RCC 7860 (cell line): ENCODE measurements around the gene FRMPD2.
"Not testable (repeated sequence)": the region's sequence is repeated elsewhere in the genome, so short reads cannot be mapped to it uniquely, and the experiment has no call there.

Experiments
- DNase-seq: peaks from one replicate; pipeline ENCODE4 v3.0.0-alpha.2; 2015; ENCODE audit warnings: low spot score
- FAIRE-seq: peaks from 2 replicates; lab custom pipeline; 2012; peaks lifted over from hg19 to GRCh38; lab: Jason Lieb, UNC

Gene FRMPD2

DNA sequence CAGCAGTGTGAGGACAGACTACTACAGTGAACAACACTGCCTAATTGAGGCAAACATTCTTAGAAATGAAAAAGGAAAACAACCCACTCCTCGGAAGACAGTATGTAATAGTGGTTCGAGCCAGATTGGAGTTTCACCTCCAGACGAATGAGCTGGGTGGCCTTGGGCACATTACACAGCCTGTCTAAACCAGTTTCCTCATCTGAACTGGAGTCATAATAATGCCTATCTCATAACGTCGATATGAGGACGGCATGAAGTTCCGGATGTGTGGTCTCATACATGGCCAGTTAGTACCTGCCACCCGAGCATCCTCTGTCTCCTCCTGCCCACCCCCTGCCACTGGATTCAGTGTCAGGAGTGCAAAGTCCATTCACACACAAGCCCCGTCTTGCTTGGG, 15.8 kb upstream of the FRMPD2 start:
- FAIRE-seq (no peak), DNase-seq (no peak)

DNA sequence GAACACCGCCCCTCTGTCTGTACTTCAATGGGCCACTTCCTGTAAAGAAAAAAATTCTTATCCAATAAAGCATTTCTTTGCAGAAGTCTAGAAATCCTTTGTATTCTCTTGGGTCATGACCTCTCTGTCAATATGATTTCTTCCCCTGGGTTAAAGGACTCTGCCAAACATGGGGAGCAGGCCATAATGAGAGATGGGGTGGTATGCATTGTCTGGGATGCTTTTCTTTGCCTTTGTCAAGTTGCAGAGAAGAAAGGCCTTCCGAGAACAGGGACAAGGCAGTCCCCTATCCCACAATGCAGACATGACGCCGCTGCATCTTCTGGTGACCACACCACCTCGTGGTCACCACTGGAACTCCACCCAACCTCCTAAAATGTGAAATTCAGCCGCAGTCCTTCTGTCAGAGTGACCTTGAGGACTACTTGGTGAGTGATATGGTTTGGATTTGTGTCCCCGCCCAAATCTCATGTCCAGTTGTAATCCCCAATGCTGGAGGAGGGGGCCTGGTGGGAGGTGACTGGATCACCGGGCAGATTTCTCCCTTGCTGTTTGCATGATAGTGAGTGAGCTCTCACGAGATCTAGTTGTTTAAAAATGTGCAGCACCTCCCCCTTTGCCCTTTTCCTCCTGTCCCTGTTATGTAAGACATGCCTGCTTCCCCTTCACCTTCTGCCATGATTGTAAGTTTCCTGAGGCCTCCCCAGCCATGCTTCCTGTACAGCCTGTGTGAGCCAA, 15.2 kb upstream of the FRMPD2 start:
- peak; percentile 24 for DNase-seq
- no peak for FAIRE-seq

DNA sequence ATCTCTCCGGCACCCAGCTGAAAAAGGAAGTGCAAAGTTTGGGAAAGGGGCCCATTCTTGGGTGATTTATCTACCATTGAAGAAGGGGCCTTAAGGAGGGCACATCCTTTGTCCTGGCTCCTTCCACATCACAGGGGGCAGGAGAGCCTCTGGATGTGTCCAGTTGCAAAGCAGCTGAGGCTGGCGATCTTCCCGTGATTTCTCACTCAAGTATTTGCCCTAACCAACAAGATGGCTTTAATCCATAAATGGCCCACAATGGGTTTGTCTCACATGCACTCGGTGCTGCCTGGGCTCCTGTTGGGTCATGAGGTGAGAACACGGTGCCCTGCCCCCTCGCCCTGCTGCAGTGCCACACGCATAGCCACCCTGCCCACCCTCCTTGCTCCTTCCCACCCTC, 14.2 kb upstream of the FRMPD2 start:
- DNase-seq (no peak), FAIRE-seq (no peak)

DNA sequence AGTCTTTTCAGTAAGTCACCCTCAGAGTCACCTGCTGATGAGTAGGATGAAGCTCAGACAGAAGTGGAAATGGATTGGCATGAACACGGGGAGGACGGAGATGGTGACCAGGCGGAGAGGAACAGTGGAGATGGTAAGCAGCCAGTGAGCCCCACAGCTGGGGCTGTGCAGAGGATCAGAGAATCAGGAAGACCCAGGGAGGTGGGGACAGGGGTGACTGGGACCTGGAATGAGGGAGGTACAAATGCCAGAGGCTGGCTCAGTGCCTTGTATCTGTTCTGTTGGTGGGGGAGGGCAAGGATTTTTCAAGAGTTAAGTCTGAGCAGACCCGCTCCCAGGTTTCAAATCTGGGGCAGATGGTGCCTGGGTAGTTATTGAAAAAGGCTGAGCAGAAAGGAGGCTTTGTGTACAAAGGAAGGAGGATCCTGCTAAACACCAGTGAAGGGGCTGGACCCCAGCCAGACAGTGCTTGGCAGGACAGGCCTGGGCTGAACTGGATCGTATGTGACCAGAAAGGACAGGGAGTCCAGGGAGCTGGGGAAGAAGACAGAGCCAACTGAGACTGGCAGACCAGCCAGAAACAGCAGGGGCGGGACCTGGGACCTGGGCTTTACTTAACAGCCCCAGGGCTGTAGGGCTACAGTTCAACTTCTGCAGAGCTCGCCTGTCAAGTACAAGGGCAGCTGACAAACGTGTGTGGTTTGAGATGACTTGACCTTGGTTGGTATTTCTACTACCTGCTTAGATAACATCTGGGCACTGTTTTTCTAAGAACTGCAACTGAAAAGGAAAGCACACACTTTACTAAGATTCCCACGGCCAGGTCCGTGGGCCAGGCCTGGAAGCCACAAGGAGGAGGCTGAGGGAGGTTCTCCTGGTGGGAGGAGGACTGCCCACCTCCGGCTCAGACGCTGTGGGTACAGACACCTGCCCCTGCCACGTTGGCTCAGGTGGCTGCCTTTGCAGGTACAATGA, 13.2 kb upstream of the FRMPD2 start:
- DNase-seq, result no peak
- FAIRE-seq, result no peak

DNA sequence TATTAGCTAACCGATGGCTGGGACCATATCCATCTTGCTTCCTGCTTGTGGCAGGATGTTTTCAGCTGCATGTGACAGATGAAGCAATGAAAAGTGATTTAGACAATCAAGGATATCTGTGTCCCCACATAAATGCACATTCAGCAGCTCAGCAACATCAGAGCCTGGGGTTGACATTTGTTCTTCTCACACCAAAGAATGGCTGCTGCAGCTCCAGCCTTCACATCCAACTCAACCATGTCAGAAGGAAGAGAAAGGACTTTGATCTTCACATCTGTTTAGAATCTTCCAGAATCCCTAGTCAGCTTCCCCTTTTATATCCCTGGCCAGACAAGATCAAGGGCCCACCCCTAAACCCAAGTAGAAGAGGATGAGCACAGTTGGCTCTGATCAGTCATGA, 11.9 kb upstream of the FRMPD2 start:
- DNase-seq (no peak), FAIRE-seq (no peak)

DNA sequence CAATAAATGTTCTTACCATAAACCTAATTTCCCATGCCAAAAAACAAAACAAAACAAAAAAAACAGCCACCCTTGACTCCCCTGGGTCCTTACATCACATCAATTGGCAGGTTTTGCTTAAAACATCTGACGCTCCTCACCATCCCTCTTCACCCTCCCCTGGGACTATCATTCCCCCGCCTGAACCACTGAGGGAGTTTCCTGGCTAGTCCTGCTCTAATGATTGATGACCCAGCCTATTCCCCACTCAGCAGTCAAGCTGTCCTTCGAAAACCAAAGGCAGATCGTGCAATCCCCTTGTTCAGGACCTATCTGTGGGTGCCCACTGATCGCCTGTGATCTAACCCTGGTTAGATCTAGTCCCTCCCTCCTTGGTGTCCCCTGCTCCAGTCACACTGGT, 11.2 kb upstream of the FRMPD2 start:
- DNase-seq (no peak), FAIRE-seq (no peak)

DNA sequence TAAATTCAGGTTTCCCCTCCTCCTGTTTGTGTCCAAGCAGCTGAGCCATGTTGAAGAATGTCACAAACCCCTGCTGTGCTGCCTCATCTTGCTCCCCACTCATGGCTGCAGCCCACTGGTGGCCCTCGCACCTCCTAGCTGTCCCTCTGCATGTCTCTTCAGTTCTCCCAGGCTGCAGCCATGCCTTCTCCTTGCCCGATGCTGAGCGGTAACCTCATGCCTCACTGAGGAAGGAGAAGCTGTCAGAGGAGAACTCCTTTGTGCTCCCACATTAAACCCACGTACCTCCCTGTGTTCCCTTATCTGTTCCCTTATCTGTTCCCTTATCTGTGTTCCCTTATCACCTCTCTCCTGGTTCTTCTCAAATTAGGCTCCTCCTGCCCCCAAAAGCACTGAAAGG, 10.3 kb upstream of the FRMPD2 start:
- DNase-seq (no peak), FAIRE-seq (no peak)

DNA sequence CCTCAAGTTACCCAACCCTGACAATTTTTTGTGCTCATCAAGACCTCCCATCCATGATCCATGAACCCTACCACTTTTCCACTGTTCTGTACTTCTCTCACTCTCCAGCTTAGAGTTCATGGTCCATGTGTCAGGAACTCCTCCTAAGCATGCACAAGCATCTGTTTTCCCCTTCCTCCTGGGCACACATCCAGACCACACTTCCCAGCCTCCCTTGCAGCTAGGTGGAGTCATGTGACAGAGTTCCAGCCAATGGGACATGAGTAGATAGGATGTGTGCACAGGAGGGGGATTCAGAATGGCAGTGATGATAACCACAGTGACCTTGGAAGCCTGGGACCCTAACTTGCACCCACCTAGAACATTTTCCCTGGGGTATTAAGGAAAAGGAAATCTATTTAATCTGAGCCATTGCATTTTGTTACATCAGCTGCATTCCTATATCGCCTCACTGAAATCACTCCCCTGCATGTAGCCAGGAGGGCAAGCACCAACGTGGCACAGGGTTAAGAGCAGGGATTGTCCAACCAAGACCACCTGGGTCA, 9.6 kb upstream of the FRMPD2 start:
- no peak for FAIRE-seq
- no peak for DNase-seq

DNA sequence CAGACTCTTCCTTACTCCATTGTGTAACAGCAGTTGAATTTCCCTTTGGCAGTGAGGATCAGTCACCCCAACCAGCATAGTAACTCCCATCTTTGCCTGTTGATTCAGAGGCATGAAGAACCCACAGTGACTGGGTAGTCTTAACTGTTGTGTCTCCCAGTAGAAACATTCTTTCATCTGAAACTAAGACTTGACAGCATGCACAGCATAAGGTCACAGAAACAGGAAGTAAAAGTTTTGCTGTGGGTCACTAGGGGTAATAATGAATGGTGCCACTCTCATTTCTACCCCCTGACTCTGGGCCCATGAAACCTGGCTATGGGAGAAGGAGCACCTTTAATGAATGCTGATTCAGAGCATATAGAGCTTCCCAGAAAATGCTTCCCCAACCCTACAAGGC, 8.3 kb upstream of the FRMPD2 start:
- DNase-seq (no peak), FAIRE-seq (no peak)

DNA sequence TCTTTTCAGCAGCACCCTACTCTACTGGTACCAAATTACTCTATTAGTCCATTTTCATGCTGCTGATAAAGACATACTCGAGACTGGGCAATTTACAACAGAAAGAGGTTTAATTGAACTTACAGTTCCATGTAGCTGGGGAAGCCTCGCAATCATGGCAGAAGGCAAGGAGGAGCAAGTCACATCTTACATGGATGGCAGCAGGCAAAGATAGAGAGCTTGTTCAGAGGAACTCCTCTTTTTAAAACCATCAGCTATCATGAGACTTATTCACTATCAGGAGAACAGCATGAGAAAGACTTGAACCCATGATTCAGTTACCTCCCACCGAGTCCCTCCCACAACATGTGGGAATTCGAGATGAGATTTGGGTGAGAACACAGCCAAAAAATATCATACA, 7.2 kb upstream of the FRMPD2 start:
- DNase-seq, FAIRE-seq: not testable (repeated sequence)

DNA sequence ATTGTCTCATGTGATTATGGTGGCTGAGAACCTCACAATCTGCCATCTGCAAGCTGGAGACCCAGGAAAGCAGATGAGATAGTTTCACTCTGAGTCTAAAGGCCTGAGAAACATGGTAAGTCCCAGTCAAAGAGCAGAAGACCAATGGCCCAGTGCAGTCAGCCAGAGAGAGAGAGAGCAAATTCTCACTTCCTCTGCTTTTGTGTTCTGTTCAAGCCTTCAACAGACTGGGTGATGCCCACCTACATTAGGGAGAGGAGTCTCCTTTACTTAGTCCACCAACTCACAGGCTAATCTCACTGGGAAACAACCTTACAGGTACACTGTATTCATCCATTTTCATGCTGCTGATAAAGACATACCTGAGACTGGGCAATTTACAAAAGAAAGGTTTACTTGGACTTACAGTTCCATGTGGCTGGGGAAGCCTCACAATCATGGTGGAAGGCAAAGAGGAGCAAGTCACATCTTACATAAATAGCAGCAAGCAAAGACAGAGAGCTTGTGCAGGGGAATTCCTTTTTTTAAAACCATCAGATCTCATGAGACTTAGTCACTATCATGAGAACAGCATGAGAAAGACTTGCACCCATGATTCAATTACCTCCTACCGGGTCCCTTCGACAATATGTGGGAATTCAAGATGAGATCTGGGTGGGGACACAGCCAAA, 4.7 kb upstream of the FRMPD2 start:
- no peak for DNase-seq
- no peak for FAIRE-seq

DNA sequence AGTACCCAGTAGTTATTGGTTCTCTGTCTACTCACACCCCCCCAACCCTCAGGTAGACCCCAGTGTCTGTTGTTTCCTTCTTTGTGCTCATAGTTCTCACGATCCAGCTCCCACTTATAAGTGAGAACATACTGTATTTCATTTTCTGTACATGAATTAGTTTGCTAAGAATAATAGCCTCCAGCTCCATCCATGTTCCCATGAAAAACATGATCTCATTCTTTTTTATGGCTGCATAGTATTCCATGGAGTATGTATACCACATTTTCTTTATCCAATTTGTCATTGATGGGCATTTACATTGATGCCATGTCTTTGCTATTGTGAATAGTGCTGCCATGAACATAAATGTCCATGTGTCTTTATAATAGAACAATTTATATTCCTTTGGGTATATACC, 2.6 kb upstream of the FRMPD2 start:
- DNase-seq (no peak), FAIRE-seq (no peak)

DNA sequence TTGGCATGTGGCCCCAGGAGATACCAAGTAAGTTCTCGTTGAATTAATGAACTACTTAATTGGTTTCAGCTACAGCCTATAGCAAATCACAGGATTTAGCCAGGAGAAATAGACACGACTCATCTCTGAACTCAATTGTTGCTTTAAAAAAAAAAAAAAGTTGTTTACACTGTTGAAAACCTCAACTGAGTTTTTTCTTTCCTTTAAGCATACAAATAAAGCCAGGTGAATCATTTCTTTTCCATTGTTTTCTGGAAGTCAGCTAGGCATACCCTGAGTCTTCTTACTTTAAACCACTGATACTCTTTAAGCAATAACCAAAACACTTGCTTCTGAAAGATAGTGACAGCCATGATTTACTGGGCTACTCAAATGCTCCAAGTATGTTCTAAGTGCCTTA, 755 bp downstream of the FRMPD2 start:
- no peak for DNase-seq
- FAIRE-seq, result no peak

DNA sequence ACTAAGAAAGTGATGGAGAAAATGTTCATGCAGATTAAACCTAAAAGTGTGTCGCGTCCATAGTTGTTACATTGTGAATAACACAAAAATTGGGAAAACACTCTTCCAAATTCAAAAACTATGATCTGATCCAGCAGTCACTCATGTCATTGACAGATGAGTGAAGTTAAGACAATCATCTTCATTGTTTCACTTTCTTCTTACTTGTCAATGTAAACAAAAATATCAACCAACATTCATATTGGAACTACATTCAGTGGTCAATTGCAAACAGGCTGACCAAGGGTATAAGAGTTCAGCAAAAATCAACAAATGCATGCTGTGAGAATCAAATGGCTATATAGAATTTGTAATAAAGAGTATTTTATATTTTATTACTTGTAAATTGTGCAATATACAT, 1.8 kb downstream of the FRMPD2 start:
- DNase-seq (no peak), FAIRE-seq (no peak)

DNA sequence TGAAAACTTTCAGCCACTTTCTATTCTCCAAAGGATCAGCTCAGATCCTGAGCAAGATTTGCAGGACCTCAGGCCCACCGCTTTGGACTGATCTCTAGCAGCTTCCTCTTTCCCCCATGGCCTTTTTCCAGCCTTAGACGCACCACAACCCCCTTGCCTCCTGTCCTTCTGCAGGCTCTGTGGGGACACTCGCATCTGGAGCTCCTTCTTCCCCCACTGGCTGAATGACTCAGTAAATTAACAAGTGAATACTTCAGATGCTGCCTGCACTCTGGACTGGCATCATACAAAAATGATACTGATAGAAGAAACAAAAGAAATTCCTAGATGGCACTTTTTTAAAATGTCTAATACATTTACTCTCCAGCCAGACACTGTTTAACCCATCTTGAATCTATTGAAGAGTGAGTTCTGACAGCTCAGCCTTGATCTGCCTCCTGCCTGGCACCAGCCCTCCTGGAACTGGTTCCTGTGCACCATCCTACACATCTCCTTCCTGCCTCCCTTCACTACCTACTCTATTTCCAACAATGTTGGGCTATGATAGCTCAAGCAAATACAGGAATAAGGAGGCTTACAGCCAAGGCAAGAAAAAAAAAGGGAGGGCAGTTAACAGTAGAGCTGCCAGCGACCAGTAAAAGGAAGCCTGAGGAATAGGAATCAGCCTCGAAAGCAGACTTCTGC, 3.3 kb downstream of the FRMPD2 start:
- DNase-seq (no peak), FAIRE-seq (no peak)

DNA sequence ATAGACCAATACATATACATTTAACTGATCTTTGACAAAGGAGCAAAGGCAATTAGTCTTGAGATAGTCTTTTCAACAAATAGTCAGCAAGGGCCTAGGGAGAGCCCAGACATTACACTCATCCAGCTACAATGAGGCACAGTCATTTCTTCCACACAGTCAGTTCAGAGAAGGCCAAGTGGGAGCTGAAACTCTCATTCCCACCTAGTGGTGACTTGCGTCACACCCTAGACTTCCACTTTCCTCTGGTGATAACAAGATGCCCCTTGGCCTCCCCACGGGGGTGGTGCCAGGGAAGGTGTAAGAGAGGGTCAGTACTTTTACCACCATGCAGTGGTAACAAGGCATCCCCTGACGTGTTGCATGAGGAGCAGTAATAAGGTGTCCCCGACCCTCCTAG, 8.0 kb downstream of the FRMPD2 start:
- DNase-seq (no peak), FAIRE-seq (no peak)

DNA sequence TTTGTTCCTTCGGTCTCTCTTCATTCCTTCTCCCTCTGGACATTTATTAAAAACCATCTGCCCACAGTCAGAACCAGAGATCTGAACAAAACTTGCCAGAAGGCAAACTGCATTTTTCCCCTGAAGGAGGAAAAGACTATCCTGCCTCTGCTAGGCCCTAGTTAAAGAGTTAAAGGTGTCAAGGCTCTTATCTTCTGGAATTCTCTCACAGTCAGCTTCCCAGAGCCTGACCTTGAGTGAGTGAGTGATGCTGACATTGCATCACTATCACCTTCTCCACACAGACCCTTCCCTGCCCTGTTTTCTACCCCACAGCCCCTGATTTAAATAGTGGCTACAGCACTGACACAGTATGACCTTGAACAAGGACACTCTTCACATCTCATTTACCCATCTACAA, 16.4 kb downstream of the FRMPD2 start:
- FAIRE-seq (no peak), DNase-seq (no peak)

DNA sequence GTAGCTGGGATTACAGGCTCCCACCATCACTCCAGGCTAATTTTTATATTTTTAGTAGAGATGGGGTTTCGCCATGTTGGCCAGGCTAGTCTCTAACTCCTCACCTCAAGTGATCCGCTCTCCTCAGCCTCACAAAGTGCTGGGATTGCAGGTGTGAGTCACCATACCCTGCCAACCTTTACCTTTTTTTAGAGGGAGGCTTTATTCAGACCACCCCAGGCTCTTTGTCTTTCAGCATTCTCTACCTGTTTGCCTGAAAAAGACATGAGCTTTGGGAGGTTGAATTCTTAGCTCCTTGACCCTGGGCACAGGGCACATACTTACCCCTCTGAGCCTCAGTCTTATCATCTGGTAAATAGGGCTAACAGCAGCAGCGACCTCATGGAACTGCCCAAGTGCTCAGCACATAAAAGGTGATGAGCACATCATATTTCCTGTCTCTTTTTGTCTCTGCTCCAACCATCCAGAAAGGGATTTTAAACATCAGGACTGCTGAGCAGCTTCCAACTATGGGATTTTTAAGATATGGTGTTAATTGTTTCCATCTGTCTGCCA, 17.0 kb downstream of the FRMPD2 start:
- FAIRE-seq, result no peak

DNA sequence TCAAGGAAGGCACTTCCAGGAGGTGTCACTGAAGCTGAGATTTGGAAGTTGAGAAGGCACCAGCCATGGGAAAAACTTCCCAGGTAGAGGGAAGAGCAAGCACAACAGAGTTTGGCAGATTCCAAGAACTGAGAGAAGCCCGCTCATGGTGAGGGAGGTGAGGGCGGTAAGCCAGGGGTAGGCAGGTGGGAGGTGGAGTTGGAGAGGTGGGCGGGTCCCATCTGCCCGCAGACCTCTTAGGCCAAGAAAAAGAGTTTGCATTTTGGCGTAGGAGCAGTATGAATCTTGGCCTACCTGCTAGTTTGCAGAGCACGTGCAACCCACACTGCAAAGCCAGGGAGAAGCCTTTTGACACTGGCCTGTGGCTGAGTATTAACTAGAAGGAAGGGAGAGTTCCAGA, 18.8 kb downstream of the FRMPD2 start:
- FAIRE-seq (no peak), DNase-seq (no peak)

More for the DNA sequence above, 17.0 kb downstream of the FRMPD2 start:
- no peak for DNase-seq

DNA sequence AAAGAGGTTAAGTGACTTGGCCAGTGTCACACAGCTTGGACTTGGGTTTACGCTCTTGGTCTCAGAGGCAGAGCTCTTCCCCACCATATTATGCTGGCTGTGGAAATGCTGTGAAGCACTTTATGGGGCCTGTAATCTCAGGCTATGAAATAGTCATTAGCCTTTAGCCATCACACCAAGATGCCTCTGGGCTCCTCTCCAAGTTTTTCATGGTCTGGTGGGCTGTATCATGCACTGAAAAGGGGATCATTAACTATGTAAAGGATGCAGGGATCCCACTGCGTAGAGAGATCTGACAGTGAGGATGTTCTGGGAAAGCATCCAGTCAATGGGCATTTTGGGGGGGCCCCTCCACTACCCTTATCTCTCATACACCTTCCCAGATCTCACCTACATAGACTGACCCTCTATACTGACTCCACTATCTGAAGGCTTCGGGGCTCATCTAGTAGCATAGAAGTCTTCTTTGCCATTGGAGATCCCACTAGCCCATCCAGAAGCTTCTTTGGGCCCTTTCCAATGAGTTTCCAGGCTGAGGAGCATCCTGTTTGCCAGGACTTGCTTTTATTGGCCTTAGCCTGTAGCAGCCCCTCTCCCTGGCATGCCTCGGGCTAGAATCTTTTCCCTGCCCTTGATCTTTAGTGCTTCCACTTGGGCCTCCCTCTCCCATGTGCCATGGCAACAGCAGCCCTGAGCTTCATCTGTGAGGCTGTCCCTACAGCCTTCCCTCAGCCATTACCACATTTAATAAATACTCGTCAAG, 19.6 kb downstream of the FRMPD2 start:
- peak; percentile 91 for FAIRE-seq
- DNase-seq, result peak; percentile 70
